K562 (cell line): ENCODE measurements around the gene GNAT2. TPM values are rescaled to one million over a fixed set of nuclear protein-coding genes. Genes with fewer than 3 reads are reported as not detected.

Experiments
- CAMTA2 ChIP-seq: fragments of 250-450 bp; sonication (Bioruptor Pico); conservative IDR thresholded peaks from 2 replicates; pipeline ENCODE4 v1.5.1; 2022
- CBX2 ChIP-seq: fragments of 200-600 bp; sonication (generic); IDR thresholded peaks from one replicate; pipeline ENCODE4 v1.6.1; 2012; ENCODE audit warnings: mild to moderate bottlenecking, low read length, inconsistent platforms; ENCODE audit not compliant: insufficient read depth, poor library complexity, severe bottlenecking
- FIP1L1 ChIP-seq: fragments of 200-400 bp; formaldehyde crosslinking; IDR thresholded peaks from 2 replicates; pipeline ENCODE4 v1.6.1; 2018; ENCODE audit warnings: mild to moderate bottlenecking, low read depth, low read length; ENCODE audit not compliant: poor library complexity, severe bottlenecking
- GTF2A2 ChIP-seq: IDR thresholded peaks from 2 replicates; pipeline ENCODE4 v1.6.1; 2016; ENCODE audit warnings: mild to moderate bottlenecking, missing genetic modification characterization, missing compliant biosample characterization
- HOXB6 ChIP-seq: fragments of 250-450 bp; sonication (Bioruptor Pico); IDR thresholded peaks from 2 replicates; pipeline ENCODE4 v1.5.1; 2022; ENCODE audit warnings: mild to moderate bottlenecking, borderline replicate concordance
- MCM3 ChIP-seq: fragments of 450-650 bp; IDR thresholded peaks from 2 replicates; pipeline ENCODE4 v1.6.1; 2016
- NRF1 ChIP-seq, 2 experiments: fragments of 450-650 bp; IDR thresholded peaks in 1 of 2; conservative IDR thresholded peaks in 1 of 2; 2 replicates each; pipeline ENCODE4 v1.6.1; 2014; ENCODE audit warnings: mild to moderate bottlenecking in 2 of 2
- RAD21 ChIP-seq, 2 experiments: fragments of 250-450 bp in 1 of 2; fragments of 450-650 bp in 1 of 2; sonication (Bioruptor Pico) in 1 of 2; formaldehyde crosslinking in 1 of 2; IDR thresholded peaks in 1 of 2; conservative IDR thresholded peaks in 1 of 2; 2 replicates each; pipeline versions ENCODE4 v1.4.0 to v1.8.0; 2020 to 2022; ENCODE audit warnings: mild to moderate bottlenecking in 2 of 2, moderate library complexity in 1 of 2
- SIX5 ChIP-seq, 2 experiments: IDR thresholded peaks; 2 replicates each; pipeline ENCODE4 v1.6.1; 2011; ENCODE audit warnings: low read length in 2 of 2, borderline replicate concordance in 1 of 2, low read depth in 1 of 2, mild to moderate bottlenecking in 1 of 2, moderate library complexity in 1 of 2; ENCODE audit not compliant: insufficient read depth in 1 of 2
- ZNF121 ChIP-seq: sonication (generic); formaldehyde crosslinking; conservative IDR thresholded peaks from 2 replicates; pipeline ENCODE4 v1.8.0; 2022; ENCODE audit warnings: missing genetic modification reagents
- ZNF431 ChIP-seq: sonication (generic); formaldehyde crosslinking; IDR thresholded peaks from 2 replicates; pipeline ENCODE4 v1.8.0; 2022; ENCODE audit warnings: mild to moderate bottlenecking, missing genetic modification reagents
- ZNF830 ChIP-seq: fragments of 250-450 bp; sonication (Bioruptor Pico); IDR thresholded peaks from 2 replicates; pipeline ENCODE4 v1.5.0; 2021; ENCODE audit warnings: mild to moderate bottlenecking
- polyA plus RNA-seq, 8 experiments: library from polyadenylated mRNA; depleted of rRNA in 4 of 8; stranded (reverse) in 5 of 8; unstranded in 3 of 8; fragments of >200 nt; fragmentation: Nextera tagmentation in 2 of 8; fragmentation: Illumina TruSeq in 1 of 8; extraction: Ambion mirVana in 2 of 8; extraction: Trizol in 1 of 8; gene quantifications; 2 replicates each; pipeline versions ENCODE4 v1.2.1 to v1.2.3, GENCODE V29; 2011 to 2014; ENCODE audit warnings: inconsistent platforms in 1 of 8, missing spikeins in 1 of 8
- total RNA-seq, 7 experiments: library from RNA; depleted of rRNA in 6 of 7; stranded (reverse); fragments of >200 nt in 6 of 7; fragmentation: Illumina TruSeq in 2 of 7; extraction: Trizol in 2 of 7; gene quantifications; 2 replicates each; pipeline versions ENCODE4 v1.2.1 to v1.2.3, GENCODE V29; 2011 to 2021; ENCODE audit warnings: low replicate concordance in 1 of 7
- TF ChIP-seq, protein P1 (sequence below): fragments of 200-800 bp; sonication (Bioruptor generic); IDR thresholded peaks from 2 replicates; pipeline ENCODE4 v1.6.1; 2016; ENCODE audit warnings: missing genetic modification characterization, missing compliant biosample characterization
- TF ChIP-seq, protein P2 (sequence below), 2 experiments: fragments of 450-650 bp in 1 of 2; sonication (generic) in 1 of 2; formaldehyde crosslinking; conservative IDR thresholded peaks; 2 replicates each; pipeline versions ENCODE4 v1.4.0 to v1.8.1; 2020 to 2022; ENCODE audit warnings: mild to moderate bottlenecking in 1 of 2, missing genetic modification reagents in 1 of 2
- TF ChIP-seq, protein P3 (sequence below), 2 experiments: fragments of 150-350 bp in 1 of 2; IDR thresholded peaks; 2 replicates each; pipeline ENCODE4 v1.6.1; 2012 to 2016; ENCODE audit warnings: low read depth in 2 of 2, low read length in 2 of 2, mild to moderate bottlenecking in 1 of 2, moderate library complexity in 1 of 2
- TF ChIP-seq, protein P4 (sequence below): fragments of 250-450 bp; sonication (Bioruptor Pico); IDR thresholded peaks from 2 replicates; pipeline ENCODE4 v1.6.1; 2021; ENCODE audit warnings: mild to moderate bottlenecking

GNAT2 gene
- total and polyA plus RNA-seq, 9 of the 15 experiments (the other 6 are each of a cell fraction or from before 2014, with no cell fraction given), result 0.06 to 0.52 (median 0.24) TPM; not detected in 1

DNA sequence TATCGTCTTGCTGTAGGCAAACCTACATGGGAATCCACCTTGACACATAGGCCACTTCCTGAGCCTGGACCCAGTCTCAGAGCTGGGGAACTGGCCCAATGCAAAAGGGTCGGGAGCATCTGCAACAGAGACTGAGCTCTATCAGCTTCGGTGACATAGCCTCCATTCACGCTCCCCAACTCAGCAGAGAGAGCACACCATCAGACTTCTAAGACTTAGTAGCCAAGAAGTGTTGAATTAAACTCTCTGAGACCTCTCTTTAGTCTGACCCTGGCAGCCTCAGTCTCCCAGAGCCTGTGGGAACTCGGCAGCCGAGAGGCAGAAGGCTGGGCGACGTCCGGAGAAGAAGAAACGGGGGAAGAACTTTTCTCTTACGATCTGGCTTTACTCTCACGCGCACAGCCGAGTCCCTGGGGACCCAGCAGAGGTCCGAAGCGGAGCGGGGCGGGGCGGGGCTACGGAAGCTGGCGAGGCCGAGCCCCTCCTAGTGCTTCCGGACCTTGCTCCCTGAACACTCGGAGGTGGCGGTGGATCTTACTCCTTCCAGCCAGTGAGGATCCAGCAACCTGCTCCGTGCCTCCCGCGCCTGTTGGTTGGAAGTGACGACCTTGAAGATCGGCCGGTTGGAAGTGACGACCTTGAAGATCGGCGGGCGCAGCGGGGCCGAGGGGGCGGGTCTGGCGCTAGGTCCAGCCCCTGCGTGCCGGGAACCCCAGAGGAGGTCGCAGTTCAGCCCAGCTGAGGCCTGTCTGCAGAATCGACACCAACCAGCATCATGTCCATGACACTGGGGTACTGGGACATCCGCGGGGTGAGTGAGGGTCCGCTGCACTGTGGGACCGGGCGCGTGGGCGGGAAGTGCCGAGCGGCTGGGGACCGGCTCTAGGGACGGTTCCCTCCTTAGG is 36.5 kb upstream of the GNAT2 start, which contains the start of gene GSTM4 (continued):
- TF ChIP-seq, protein P1, sequence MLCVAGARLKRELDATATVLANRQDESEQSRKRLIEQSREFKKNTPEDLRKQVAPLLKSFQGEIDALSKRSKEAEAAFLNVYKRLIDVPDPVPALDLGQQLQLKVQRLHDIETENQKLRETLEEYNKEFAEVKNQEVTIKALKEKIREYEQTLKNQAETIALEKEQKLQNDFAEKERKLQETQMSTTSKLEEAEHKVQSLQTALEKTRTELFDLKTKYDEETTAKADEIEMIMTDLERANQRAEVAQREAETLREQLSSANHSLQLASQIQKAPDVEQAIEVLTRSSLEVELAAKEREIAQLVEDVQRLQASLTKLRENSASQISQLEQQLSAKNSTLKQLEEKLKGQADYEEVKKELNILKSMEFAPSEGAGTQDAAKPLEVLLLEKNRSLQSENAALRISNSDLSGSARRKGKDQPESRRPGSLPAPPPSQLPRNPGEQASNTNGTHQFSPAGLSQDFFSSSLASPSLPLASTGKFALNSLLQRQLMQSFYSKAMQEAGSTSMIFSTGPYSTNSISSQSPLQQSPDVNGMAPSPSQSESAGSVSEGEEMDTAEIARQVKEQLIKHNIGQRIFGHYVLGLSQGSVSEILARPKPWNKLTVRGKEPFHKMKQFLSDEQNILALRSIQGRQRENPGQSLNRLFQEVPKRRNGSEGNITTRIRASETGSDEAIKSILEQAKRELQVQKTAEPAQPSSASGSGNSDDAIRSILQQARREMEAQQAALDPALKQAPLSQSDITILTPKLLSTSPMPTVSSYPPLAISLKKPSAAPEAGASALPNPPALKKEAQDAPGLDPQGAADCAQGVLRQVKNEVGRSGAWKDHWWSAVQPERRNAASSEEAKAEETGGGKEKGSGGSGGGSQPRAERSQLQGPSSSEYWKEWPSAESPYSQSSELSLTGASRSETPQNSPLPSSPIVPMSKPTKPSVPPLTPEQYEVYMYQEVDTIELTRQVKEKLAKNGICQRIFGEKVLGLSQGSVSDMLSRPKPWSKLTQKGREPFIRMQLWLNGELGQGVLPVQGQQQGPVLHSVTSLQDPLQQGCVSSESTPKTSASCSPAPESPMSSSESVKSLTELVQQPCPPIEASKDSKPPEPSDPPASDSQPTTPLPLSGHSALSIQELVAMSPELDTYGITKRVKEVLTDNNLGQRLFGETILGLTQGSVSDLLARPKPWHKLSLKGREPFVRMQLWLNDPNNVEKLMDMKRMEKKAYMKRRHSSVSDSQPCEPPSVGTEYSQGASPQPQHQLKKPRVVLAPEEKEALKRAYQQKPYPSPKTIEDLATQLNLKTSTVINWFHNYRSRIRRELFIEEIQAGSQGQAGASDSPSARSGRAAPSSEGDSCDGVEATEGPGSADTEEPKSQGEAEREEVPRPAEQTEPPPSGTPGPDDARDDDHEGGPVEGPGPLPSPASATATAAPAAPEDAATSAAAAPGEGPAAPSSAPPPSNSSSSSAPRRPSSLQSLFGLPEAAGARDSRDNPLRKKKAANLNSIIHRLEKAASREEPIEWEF (CRISPR knock-in tag), result no peak
- TF ChIP-seq ZNF431 (CRISPR knock-in tag) (peak; percentile 76), ZNF121 (peak; percentile 59), SIX5 (IDR thresholded peaks at IDR 0.05; ENCODE audit: borderline replicate concordance in 1 of 2, insufficient read depth in 1 of 2, low read depth in 1 of 2, low read length in 2 of 2) (no peak), ZNF830 (no peak), HOXB6 (CRISPR knock-in tag) (no peak), RAD21 (CRISPR knock-in tag; conservative IDR thresholded peaks at IDR 0.05 in 1 of 2, IDR thresholded peaks at IDR 0.05 in 1 of 2) (no peak; a peak in 1 of 4 replicates), NRF1 (conservative IDR thresholded peaks at IDR 0.05 in 1 of 2, IDR thresholded peaks at IDR 0.05 in 1 of 2) (peak; percentile 63 to 74; a peak in 3 of 4 replicates), MCM3 (no peak), FIP1L1 (peak; percentile 62), CAMTA2 (no peak), CBX2 (no peak), GTF2A2 (tag) (no peak)
- TF ChIP-seq, protein P2, sequence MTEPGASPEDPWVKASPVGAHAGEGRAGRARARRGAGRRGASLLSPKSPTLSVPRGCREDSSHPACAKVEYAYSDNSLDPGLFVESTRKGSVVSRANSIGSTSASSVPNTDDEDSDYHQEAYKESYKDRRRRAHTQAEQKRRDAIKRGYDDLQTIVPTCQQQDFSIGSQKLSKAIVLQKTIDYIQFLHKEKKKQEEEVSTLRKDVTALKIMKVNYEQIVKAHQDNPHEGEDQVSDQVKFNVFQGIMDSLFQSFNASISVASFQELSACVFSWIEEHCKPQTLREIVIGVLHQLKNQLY (CRISPR knock-in tag; conservative IDR thresholded peaks at IDR 0.05), result 0 out of 4 replicates have a peak, but pooled peaks of 1 of the 2 experiments have one; percentile 59
- TF ChIP-seq, protein P3, sequence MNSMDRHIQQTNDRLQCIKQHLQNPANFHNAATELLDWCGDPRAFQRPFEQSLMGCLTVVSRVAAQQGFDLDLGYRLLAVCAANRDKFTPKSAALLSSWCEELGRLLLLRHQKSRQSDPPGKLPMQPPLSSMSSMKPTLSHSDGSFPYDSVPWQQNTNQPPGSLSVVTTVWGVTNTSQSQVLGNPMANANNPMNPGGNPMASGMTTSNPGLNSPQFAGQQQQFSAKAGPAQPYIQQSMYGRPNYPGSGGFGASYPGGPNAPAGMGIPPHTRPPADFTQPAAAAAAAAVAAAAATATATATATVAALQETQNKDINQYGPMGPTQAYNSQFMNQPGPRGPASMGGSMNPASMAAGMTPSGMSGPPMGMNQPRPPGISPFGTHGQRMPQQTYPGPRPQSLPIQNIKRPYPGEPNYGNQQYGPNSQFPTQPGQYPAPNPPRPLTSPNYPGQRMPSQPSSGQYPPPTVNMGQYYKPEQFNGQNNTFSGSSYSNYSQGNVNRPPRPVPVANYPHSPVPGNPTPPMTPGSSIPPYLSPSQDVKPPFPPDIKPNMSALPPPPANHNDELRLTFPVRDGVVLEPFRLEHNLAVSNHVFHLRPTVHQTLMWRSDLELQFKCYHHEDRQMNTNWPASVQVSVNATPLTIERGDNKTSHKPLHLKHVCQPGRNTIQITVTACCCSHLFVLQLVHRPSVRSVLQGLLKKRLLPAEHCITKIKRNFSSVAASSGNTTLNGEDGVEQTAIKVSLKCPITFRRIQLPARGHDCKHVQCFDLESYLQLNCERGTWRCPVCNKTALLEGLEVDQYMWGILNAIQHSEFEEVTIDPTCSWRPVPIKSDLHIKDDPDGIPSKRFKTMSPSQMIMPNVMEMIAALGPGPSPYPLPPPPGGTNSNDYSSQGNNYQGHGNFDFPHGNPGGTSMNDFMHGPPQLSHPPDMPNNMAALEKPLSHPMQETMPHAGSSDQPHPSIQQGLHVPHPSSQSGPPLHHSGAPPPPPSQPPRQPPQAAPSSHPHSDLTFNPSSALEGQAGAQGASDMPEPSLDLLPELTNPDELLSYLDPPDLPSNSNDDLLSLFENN (IDR thresholded peaks at IDR 0.05; ENCODE audit: low read depth in 2 of 2, low read length in 2 of 2), result no peak
- TF ChIP-seq, protein P4, sequence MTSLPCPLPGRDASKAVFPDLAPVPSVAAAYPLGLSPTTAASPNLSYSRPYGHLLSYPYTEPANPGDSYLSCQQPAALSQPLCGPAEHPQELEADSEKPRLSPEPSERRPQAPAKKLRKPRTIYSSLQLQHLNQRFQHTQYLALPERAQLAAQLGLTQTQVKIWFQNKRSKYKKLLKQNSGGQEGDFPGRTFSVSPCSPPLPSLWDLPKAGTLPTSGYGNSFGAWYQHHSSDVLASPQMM (CRISPR knock-in tag), result no peak
